Stimulated activated CD4-positive, alpha-beta T cell treated with anti-CD3 and anti-CD28 coated beads, TNF-alpha, amount 100 ng/mL, for 48 hours (primary cell): Measurements from ENCODE around the gene DSCAM.
"Not testable (repeated sequence)": the region's sequence is repeated elsewhere in the genome, so short reads cannot be mapped to it uniquely, and the experiment has no call there.

Experiments used
- DNase-seq, 3 donors: peaks; one replicate each; pipeline ENCODE4 v3.0.0-alpha.2; 2020; ENCODE audit warnings: low read depth in 3 of 3

The DSCAM gene

GRCh38 chr21:40242586-40243265, 604.2 kb downstream of the DSCAM start:
- DNase-seq, result no peak

- DNase-seq, result no peak
Measured at GRCh38 chr21:40235528-40235927, 611.4 kb downstream of the DSCAM start.

GRCh38 chr21:40231979-40232378, 615.0 kb downstream of the DSCAM start:
- DNase-seq, result no peak

GRCh38 chr21:40227096-40227495, 619.9 kb downstream of the DSCAM start:
- no peak for DNase-seq

GRCh38 chr21:40215941-40216340, 631.0 kb downstream of the DSCAM start:
- no peak for DNase-seq

GRCh38 chr21:40210251-40210650, 636.7 kb downstream of the DSCAM start:
- DNase-seq, result no peak

- no peak for DNase-seq
Measured at GRCh38 chr21:40208948-40209345, 638.0 kb downstream of the DSCAM start.

GRCh38 chr21:40208206-40208947, 638.6 kb downstream of the DSCAM start:
- no peak for DNase-seq

- DNase-seq, result no peak
Measured at GRCh38 chr21:40200946-40201345, 646.0 kb downstream of the DSCAM start.

- no peak for DNase-seq
Measured at GRCh38 chr21:40200126-40200525, 646.8 kb downstream of the DSCAM start.

GRCh38 chr21:40194185-40194980, 652.6 kb downstream of the DSCAM start:
- no peak for DNase-seq

- no peak for DNase-seq
Measured at GRCh38 chr21:40191616-40192015, 655.3 kb downstream of the DSCAM start.

GRCh38 chr21:40191196-40191595, 655.8 kb downstream of the DSCAM start:
- DNase-seq, result no peak

- no peak for DNase-seq
Measured at GRCh38 chr21:40187946-40188654, 658.9 kb downstream of the DSCAM start.

- no peak for DNase-seq
Measured at GRCh38 chr21:40187244-40187643, 659.7 kb downstream of the DSCAM start.

- DNase-seq, result no peak
Measured at GRCh38 chr21:40186045-40186444, 660.9 kb downstream of the DSCAM start.

- no peak for DNase-seq
Measured at GRCh38 chr21:40185208-40185607, 661.8 kb downstream of the DSCAM start.

- not testable (repeated sequence) for DNase-seq
Measured at GRCh38 chr21:40182491-40182890, 664.5 kb downstream of the DSCAM start.

GRCh38 chr21:40179166-40179565, 667.8 kb downstream of the DSCAM start:
- no peak for DNase-seq

- no peak for DNase-seq
Measured at GRCh38 chr21:40178726-40179125, 668.2 kb downstream of the DSCAM start.

GRCh38 chr21:40177979-40178378, 669.0 kb downstream of the DSCAM start:
- DNase-seq, result no peak

- no peak for DNase-seq
Measured at GRCh38 chr21:40176724-40177123, 670.2 kb downstream of the DSCAM start.
